SU-DHL-6 (cell line): ENCODE data around the gene THAP7.

Experiments used
- H2AFZ ChIP-seq: fragments of 200-600 bp; sonication (generic); 2 replicates; pipeline ENCODE4 v1.6.1; 2014; ENCODE audit warnings: low read depth, mild to moderate bottlenecking, moderate library complexity, mixed read lengths, antibody characterized with exemption, low read length; ENCODE audit not compliant: severe bottlenecking
- H3F3A ChIP-seq: fragments of 200-600 bp; shearing (Covaris generic); 2 replicates; pipeline ENCODE4 v1.6.0; 2016; ENCODE audit warnings: antibody characterized with exemption, mild to moderate bottlenecking; ENCODE audit not compliant: insufficient read depth
- H3K27ac ChIP-seq: fragments of 200-600 bp; sonication (generic); 2 replicates; pipeline ENCODE4 v1.5.1; 2016; ENCODE audit warnings: low read depth, mild to moderate bottlenecking, low read length, moderate library complexity, mixed read lengths
- H3K27me3 ChIP-seq: fragments of 200-600 bp; sonication (generic), shearing (Covaris generic); 2 replicates; pipeline ENCODE4 v1.6.0; 2014; ENCODE audit warnings: mild to moderate bottlenecking, low read length
- H3K36me3 ChIP-seq: fragments of 200-600 bp; sonication (generic); 2 replicates; pipeline ENCODE4 v1.6.1; 2014; ENCODE audit warnings: mild to moderate bottlenecking, low read length, mixed read lengths
- H3K4me2 ChIP-seq: fragments of 300-600, 200-600 bp; shearing (Covaris generic), sonication (generic); 2 replicates; pipeline ENCODE4 v1.6.0; 2014; ENCODE audit warnings: low read length, low read depth, mild to moderate bottlenecking; ENCODE audit not compliant: poor library complexity, severe bottlenecking
- H3K4me3 ChIP-seq: fragments of 200-600 bp; sonication (generic); 2 replicates; pipeline ENCODE4 v1.5.1; 2014; ENCODE audit warnings: antibody characterized with exemption, low read length, mild to moderate bottlenecking, mixed read lengths; ENCODE audit not compliant: insufficient read depth, poor library complexity, severe bottlenecking
- H3K79me2 ChIP-seq: fragments of 200-600 bp; sonication (generic); 2 replicates; pipeline ENCODE4 v1.6.1; 2014; ENCODE audit warnings: mild to moderate bottlenecking, low read length, moderate library complexity; ENCODE audit not compliant: insufficient read depth
- H3K9ac ChIP-seq: fragments of 200-600 bp; sonication (generic); 2 replicates; pipeline ENCODE4 v1.7.0; 2014; ENCODE audit warnings: mild to moderate bottlenecking, low read length
- H3K9me2 ChIP-seq: fragments of 200-600 bp; sonication (generic); replicated peaks from 2 replicates; pipeline ENCODE4 v1.6.1; 2014; ENCODE audit warnings: low read length; ENCODE audit not compliant: insufficient read depth
- H3K9me3 ChIP-seq: fragments of 200-600 bp; sonication (generic); 2 replicates; pipeline ENCODE4 v1.6.1; 2014; ENCODE audit warnings: low read length, mixed read lengths; ENCODE audit not compliant: insufficient read depth
- H4K20me1 ChIP-seq: fragments of 200-600 bp; sonication (generic); 2 replicates; pipeline ENCODE4 v1.6.1; 2014; ENCODE audit warnings: low read depth, mild to moderate bottlenecking, antibody characterized with exemption, low read length, moderate library complexity, mixed read lengths
- EZH2phosphoT487 ChIP-seq: fragments of 200-600 bp; sonication (generic), shearing (Covaris generic); conservative IDR thresholded peaks from 2 replicates; pipeline ENCODE4 v1.6.1; 2018; ENCODE audit warnings: mild to moderate bottlenecking, antibody characterized with exemption, low read length, moderate library complexity, mixed read lengths
- TF ChIP-seq, protein P1 (sequence below): fragments of 200-600 bp; sonication (generic); IDR thresholded peaks from one replicate; pipeline ENCODE4 v1.5.1; 2017; ENCODE audit warnings: antibody characterized with exemption, mild to moderate bottlenecking, low read length, moderate library complexity; ENCODE audit not compliant: insufficient read depth, poor library complexity, severe bottlenecking

The THAP7 gene

DNA sequence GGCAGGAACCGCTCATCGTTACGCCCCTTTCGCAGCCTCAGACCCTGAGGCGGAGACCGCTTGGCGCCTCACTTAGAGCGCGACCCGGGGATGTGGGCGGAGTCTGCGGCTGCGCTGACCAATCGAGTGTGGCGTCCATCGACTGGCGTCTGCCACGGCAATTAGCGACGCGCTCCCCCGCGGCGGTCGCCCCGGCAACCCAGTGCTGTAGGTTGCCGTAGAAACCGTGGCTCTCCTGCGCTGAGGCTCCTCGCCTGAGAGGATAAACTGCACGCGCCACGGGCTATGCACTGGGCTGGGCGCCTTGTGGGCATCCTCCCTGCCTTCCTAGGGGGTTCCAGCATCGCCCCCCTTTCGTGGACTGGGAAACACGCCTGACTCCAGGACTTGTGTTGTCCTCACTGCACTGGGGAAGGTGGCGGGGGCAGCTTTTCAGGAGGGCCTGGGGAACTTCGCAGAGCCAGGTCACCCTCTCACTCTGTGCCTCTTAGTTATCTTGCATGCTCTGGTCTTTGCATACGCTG lies 12.3 kb upstream of the THAP7 start:
- Histone ChIP-seq H3K79me2 (no peaks in the 10 kb centered on the region), H3K36me3 (no peaks in the 10 kb centered on the region), H3K9me3 (no peaks in the 10 kb centered on the region), H3K9me2 (no peaks in the 10 kb centered on the region), H3K27ac (no peak overlapping the region), H3K4me2 (peak overlapping the region; percentile 45), H2AFZ (no peak overlapping the region), H3F3A (no peaks in the 10 kb centered on the region), H3K27me3 (no peaks in the 10 kb centered on the region), H3K4me3 (no peak overlapping the region), H4K20me1 (no peaks in the 10 kb centered on the region), H3K9ac (peak overlapping the region; percentile 31; the same call in 1 of the 2 replicates)
- TF ChIP-seq, protein P1, sequence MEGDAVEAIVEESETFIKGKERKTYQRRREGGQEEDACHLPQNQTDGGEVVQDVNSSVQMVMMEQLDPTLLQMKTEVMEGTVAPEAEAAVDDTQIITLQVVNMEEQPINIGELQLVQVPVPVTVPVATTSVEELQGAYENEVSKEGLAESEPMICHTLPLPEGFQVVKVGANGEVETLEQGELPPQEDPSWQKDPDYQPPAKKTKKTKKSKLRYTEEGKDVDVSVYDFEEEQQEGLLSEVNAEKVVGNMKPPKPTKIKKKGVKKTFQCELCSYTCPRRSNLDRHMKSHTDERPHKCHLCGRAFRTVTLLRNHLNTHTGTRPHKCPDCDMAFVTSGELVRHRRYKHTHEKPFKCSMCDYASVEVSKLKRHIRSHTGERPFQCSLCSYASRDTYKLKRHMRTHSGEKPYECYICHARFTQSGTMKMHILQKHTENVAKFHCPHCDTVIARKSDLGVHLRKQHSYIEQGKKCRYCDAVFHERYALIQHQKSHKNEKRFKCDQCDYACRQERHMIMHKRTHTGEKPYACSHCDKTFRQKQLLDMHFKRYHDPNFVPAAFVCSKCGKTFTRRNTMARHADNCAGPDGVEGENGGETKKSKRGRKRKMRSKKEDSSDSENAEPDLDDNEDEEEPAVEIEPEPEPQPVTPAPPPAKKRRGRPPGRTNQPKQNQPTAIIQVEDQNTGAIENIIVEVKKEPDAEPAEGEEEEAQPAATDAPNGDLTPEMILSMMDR, result no peak
- TF ChIP-seq EZH2phosphoT487, result no peak

DNA sequence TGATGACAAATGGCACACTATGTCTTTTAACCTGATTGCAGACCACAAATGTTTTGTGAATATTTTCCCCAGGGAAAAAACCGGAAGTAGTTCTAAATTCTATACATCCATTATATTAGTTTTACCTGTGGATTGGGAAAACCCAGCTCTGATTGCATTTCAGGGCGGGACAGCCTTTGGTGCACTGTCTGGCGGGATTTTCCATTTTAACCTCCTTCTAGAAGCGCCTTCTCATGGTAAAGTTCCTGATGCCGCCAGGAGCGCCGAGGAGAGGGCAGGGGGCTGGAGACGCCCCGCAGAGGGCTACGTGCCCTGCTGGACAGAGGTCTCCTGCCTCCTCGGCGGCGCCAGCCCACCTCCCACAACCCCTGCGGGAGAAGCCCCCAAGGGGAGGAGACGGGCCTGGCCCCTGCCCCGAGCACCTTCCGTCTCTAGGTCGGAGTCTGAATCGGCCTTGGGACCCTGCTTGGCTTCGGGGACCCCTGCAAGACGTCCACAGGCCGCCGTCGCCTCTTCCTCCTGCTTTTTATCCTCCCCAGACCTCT lies 11.8 kb upstream of the THAP7 start:
- peak overlapping the region; percentile 31; the same call in 1 of the 2 replicates for H3K9ac ChIP-seq
- no peak overlapping the region for H3K4me3 ChIP-seq
- peak overlapping the region; percentile 45 for H3K4me2 ChIP-seq
- no peaks in the 10 kb centered on the region for H3K9me2 ChIP-seq
- no peak overlapping the region for H3K27ac ChIP-seq
- H3F3A ChIP-seq, result no peaks in the 10 kb centered on the region
- TF ChIP-seq EZH2phosphoT487, result no peak
- TF ChIP-seq, protein P1, result no peak
- H3K79me2 ChIP-seq, result no peaks in the 10 kb centered on the region
- no peaks in the 10 kb centered on the region for H4K20me1 ChIP-seq
- H2AFZ ChIP-seq, result no peak overlapping the region
- H3K27me3 ChIP-seq, result no peaks in the 10 kb centered on the region
- no peaks in the 10 kb centered on the region for H3K9me3 ChIP-seq
- no peaks in the 10 kb centered on the region for H3K36me3 ChIP-seq

DNA sequence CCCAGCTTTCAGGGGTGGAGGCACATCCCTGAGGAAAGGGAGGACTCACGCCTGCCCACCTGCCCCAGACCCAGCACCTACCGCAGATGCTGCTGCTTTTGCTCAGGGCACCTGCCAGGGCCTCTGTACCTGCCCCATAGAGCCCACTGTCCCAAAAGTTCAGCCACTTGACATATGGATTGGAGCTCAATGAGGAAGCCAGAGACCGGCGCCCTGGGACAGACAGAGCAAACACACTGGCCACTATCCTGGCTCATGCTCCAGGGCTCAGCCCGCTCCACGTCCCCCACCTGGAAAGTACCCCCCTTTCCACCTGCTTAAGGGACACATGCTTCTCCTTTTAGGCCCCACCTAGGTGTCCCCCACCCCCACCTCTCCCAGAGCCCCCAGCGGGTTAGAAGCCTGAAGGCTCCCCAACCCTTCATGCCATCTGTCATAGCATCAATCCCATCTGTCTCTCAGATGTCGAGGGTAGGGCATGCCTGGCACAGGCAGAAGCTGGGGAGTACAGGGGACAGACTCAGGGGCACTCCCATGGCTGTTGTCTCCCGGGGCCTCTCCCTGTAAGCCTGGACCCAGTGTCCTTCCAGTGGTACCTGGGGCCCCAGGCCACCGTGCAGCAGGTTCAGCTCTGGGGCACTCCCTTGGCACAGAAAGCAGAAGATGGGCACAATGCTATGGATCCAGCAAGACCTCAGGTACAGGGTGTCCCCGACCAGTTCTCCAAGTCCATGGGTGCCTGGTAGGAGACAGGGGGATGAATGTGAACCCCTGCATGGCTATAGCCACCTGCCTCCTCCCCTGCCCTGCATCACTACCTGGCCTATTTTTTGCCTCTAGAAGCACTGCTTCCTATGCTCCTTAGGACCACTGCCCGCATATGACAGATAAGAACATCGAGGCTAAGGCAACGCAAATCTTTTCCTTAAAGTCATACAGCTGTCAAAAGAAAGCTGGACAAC lies 10.8 kb upstream of the THAP7 start:
- Histone ChIP-seq H3F3A (no peaks in the 10 kb centered on the region), H3K9me3 (no peaks in the 10 kb centered on the region), H3K36me3 (no peaks in the 10 kb centered on the region), H3K4me2 (no peak overlapping the region), H3K27ac (no peak overlapping the region), H3K4me3 (no peak overlapping the region), H3K27me3 (no peaks in the 10 kb centered on the region), H4K20me1 (no peaks in the 10 kb centered on the region), H2AFZ (no peak overlapping the region), H3K9me2 (no peaks in the 10 kb centered on the region), H3K79me2 (no peaks in the 10 kb centered on the region), H3K9ac (no peak overlapping the region)
- TF ChIP-seq, protein P1, result no peak
- no peak for TF ChIP-seq EZH2phosphoT487
